HepG2 (cell line): ENCODE measurements around the gene CDRT15L2. TPM values are rescaled to one million over a fixed set of nuclear protein-coding genes. Genes with fewer than 3 reads are reported as not detected.

ENCODE experiments used
- ATAC-seq: fragments of 200-7000 bp; cut with Tn5 transposase; 3 replicates; pipeline ENCODE4 v1.9.1; 2020; ENCODE audit warnings: mild to moderate bottlenecking, moderate library complexity
- BruUV-seq: library from RNA; stranded (reverse); fragments of 400-500 nt; replicated peaks from 2 replicates; lab custom pipeline; 2021; lab: Mats Ljungman, UMichigan
- CTCF ChIA-PET: fragments of 300-600 bp; formaldehyde crosslinking; extraction: SDS; loops from one replicate; lab custom pipeline; 2021; ENCODE audit warnings: low total read pairs, inconsistent platforms, low intra/inter-chr PET ratio; lab: Yijun Ruan, JAX
- POLR2A ChIA-PET: fragments of 350-600 bp; sonication (Branson Sonifier 250); formaldehyde crosslinking; loops from one replicate; lab custom pipeline; 2020; ENCODE audit warnings: antibody characterized with exemption, inconsistent platforms; lab: Yijun Ruan, JAX
- DNase-seq: peaks from one replicate; pipeline ENCODE4 v3.0.0-alpha.2; 2015; ENCODE audit warnings: low spot score
- FAIRE-seq: peaks from 3 replicates; lab custom pipeline; 2011; peaks lifted over from hg19 to GRCh38; lab: Jason Lieb, UNC
- H2AFZ ChIP-seq: one replicate; pipeline ENCODE4 v1.6.1; 2011; ENCODE audit warnings: low read length, inconsistent platforms
- H3K27ac ChIP-seq: fragments of 300-600 bp; 3 replicates; pipeline ENCODE4 v1.8.0; 2011; ENCODE audit warnings: mixed run types, mild to moderate bottlenecking, mixed read lengths, low read length, inconsistent platforms; ENCODE audit not compliant: insufficient read depth; ENCODE audit errors: extremely low read length
- H3K27me3 ChIP-seq, 2 experiments: fragments of 200-600 bp in 1 of 2; 2 replicates in 1 of 2; 3 replicates in 1 of 2; pipeline versions ENCODE4 v1.6.0 to v1.8.0; 2011; ENCODE audit warnings: low read length in 2 of 2, mild to moderate bottlenecking in 2 of 2, moderate library complexity in 2 of 2, inconsistent platforms in 1 of 2; ENCODE audit not compliant: insufficient read depth in 2 of 2, control insufficient read depth in 1 of 2
- H3K36me3 ChIP-seq, 2 experiments: fragments of 200-600 bp in 1 of 2; replicated peaks in 1 of 2; 2 replicates in 1 of 2; 3 replicates in 1 of 2; pipeline versions ENCODE4 v1.5.1 to v1.8.0; 2011; ENCODE audit warnings: low read length in 2 of 2, inconsistent platforms in 1 of 2; ENCODE audit not compliant: insufficient read depth in 2 of 2, control insufficient read depth in 1 of 2
- H3K4me1 ChIP-seq: 2 replicates; pipeline ENCODE4 v1.5.1; 2012; ENCODE audit warnings: low read length, inconsistent platforms; ENCODE audit not compliant: insufficient read depth
- H3K4me2 ChIP-seq: 2 replicates; pipeline ENCODE4 v1.6.0; 2011; ENCODE audit warnings: low read depth, low read length, inconsistent platforms
- H3K4me3 ChIP-seq, 3 experiments: fragments of 200-600 bp in 1 of 3; sonication (generic), shearing (Covaris generic) in 1 of 3; replicated peaks in 1 of 3; 2 replicates each; pipeline ENCODE4 v1.5.1; 2011 to 2016; ENCODE audit warnings: low read length in 3 of 3, inconsistent platforms in 2 of 3, low read depth in 2 of 3, mild to moderate bottlenecking in 2 of 3, control low read depth in 1 of 3, mixed read lengths in 1 of 3; ENCODE audit not compliant: insufficient read depth in 1 of 3
- H3K79me2 ChIP-seq: one replicate; pipeline ENCODE4 v1.6.1; 2011; ENCODE audit warnings: low read length, inconsistent platforms; ENCODE audit not compliant: insufficient read depth
- H3K9ac ChIP-seq: 2 replicates; pipeline ENCODE4 v1.6.0; 2011; ENCODE audit warnings: mild to moderate bottlenecking, low read depth, low read length, inconsistent platforms; ENCODE audit not compliant: insufficient read depth
- H3K9me3 ChIP-seq: 2 replicates; pipeline ENCODE4 v1.5.1; 2012; ENCODE audit warnings: mild to moderate bottlenecking, low read length
- H4K20me1 ChIP-seq: 2 replicates; pipeline ENCODE4 v1.6.0; 2011; ENCODE audit warnings: inconsistent platforms, mild to moderate bottlenecking, low read length, moderate library complexity; ENCODE audit not compliant: insufficient read depth
- AHDC1 ChIP-seq: sonication (generic); formaldehyde crosslinking; IDR thresholded peaks from 2 replicates; pipeline ENCODE4 v1.5.1; 2020; ENCODE audit warnings: mild to moderate bottlenecking, missing genetic modification reagents, borderline replicate concordance
- ARID4A ChIP-seq: sonication (generic); formaldehyde crosslinking; IDR thresholded peaks from 2 replicates; pipeline ENCODE4 v1.5.0; 2020; ENCODE audit warnings: mild to moderate bottlenecking, missing genetic modification reagents, borderline replicate concordance
- ARNT2 ChIP-seq: sonication (generic); formaldehyde crosslinking; IDR thresholded peaks from 2 replicates; pipeline ENCODE4 v1.8.0; 2022; ENCODE audit warnings: mild to moderate bottlenecking, low read depth, missing genetic modification reagents, moderate library complexity
- ISX ChIP-seq: sonication (generic); formaldehyde crosslinking; conservative IDR thresholded peaks from 2 replicates; pipeline ENCODE4 v1.5.0; 2020; ENCODE audit warnings: missing genetic modification reagents
- MXI1 ChIP-seq: IDR thresholded peaks from 3 replicates; pipeline ENCODE4 v1.6.1; 2012; ENCODE audit warnings: low read depth, low read length, inconsistent platforms, borderline replicate concordance
- NFE2 ChIP-seq: sonication (generic); formaldehyde crosslinking; IDR thresholded peaks from 2 replicates; pipeline ENCODE4 v1.4.0; 2020; ENCODE audit warnings: missing genetic modification reagents
- SKI ChIP-seq: fragments of 450-650 bp; IDR thresholded peaks from one replicate; pipeline ENCODE4 v1.6.1; 2018; ENCODE audit warnings: mild to moderate bottlenecking; ENCODE audit not compliant: partially characterized antibody
- SMARCC2 ChIP-seq: fragments of 450-650 bp; IDR thresholded peaks from 2 replicates; pipeline ENCODE4 v1.6.1; 2017; ENCODE audit warnings: antibody characterized with exemption, mild to moderate bottlenecking
- TOE1 ChIP-seq: sonication (generic); formaldehyde crosslinking; IDR thresholded peaks from 2 replicates; pipeline ENCODE4 v1.4.0; 2020; ENCODE audit warnings: mild to moderate bottlenecking, missing genetic modification reagents
- TRAFD1 ChIP-seq: sonication (generic); formaldehyde crosslinking; IDR thresholded peaks from 2 replicates; pipeline ENCODE4 v1.5.1; 2020; ENCODE audit warnings: missing genetic modification reagents, mild to moderate bottlenecking, borderline replicate concordance
- ZMAT3 ChIP-seq: sonication (generic); formaldehyde crosslinking; conservative IDR thresholded peaks from 2 replicates; pipeline ENCODE4 v1.7.0; 2021; ENCODE audit warnings: missing genetic modification reagents
- ZNF567 ChIP-seq: sonication (generic); formaldehyde crosslinking; IDR thresholded peaks from 2 replicates; pipeline ENCODE4 v1.8.1; 2023; ENCODE audit warnings: mild to moderate bottlenecking, missing genetic modification reagents, borderline replicate concordance
- ZNF619 ChIP-seq: sonication (generic); formaldehyde crosslinking; IDR thresholded peaks from 2 replicates; pipeline ENCODE4 v1.4.0; 2020; ENCODE audit warnings: mild to moderate bottlenecking, missing genetic modification reagents
- ZNF749 ChIP-seq: sonication (generic); formaldehyde crosslinking; IDR thresholded peaks from 2 replicates; pipeline ENCODE4 v1.8.0; 2022; ENCODE audit warnings: mild to moderate bottlenecking, missing genetic modification reagents, moderate library complexity, borderline replicate concordance
- WGBS: methylation state at CpG from one replicate; pipeline ENCODE4 v1.1.6; 2017; ENCODE audit warnings: low lambda C conversion rate; 5-methylcytosine and 5-hydroxymethylcytosine counted together
- in situ Hi-C: cut with HindIII; loops from 2 replicates; pipeline ENCODE4 v1.10.0; 2017; ENCODE audit warnings: low pct_unique_long_range_greater_than_20kb; ENCODE audit not compliant: extremely low pct_ligation_motif_present
- intact Hi-C: fragments of 100-400 bp; cut with micrococcal nuclease; formaldehyde crosslinking; loops from one replicate; pipeline ENCODE4 v1.10.0; 2022; ENCODE audit not compliant: unreplicated experiment
- polyA plus RNA-seq, 8 experiments: library from polyadenylated mRNA; depleted of rRNA in 3 of 8; stranded (reverse) in 7 of 8; unstranded in 1 of 8; fragments of >200 nt; fragmentation: Illumina TruSeq in 4 of 8; extraction: Trizol in 4 of 8; gene quantifications; 2 replicates each; pipeline versions ENCODE4 v1.2.1 to v1.2.3, GENCODE V29; 2011 to 2016; ENCODE audit warnings: low read depth in 4 of 8, missing spikeins in 1 of 8, mixed read lengths in 1 of 8; ENCODE audit not compliant: insufficient read depth in 1 of 8
- total RNA-seq, 5 experiments: library from RNA; depleted of rRNA; stranded (reverse); fragments of >200 nt; fragmentation: Illumina TruSeq; extraction: Trizol; gene quantifications; 2 replicates each; pipeline ENCODE4 v1.2.3, GENCODE V29; 2016; ENCODE audit warnings: low read depth in 1 of 5

The CDRT15L2 gene
- total and polyA plus RNA-seq, 2 of the 13 experiments (the other 11 are each of a cell fraction or from before 2014, with no cell fraction given), result not detected

- Histone ChIP-seq H3K36me3 (no peaks in the 10 kb centered on the region), H3K4me1 (no peaks in the 10 kb centered on the region), H3K9ac (no peak overlapping the region), H3K79me2 (no peaks in the 10 kb centered on the region), H3K4me2 (no peak overlapping the region), H3K9me3 (no peaks in the 10 kb centered on the region), H3K27me3 (peaks cover 0 to 1% of the 10 kb centered on the region in 2 experiments; a peak in 1 of 5 replicates), H3K27ac (no peak overlapping the region), H3K4me3 (no peak overlapping the region), H2AFZ (no peak overlapping the region), H4K20me1 (no peaks in the 10 kb centered on the region)
- WGBS, result 0% methylated on average over 2 of the region's 3 CpGs
- DNase-seq (no peak), FAIRE-seq (no peak), ATAC-seq (no peak)
- CTCF ChIA-PET, result no interaction called here
- BruUV-seq, result no TSS peak
- POLR2A ChIA-PET, result no interaction called here
- intact Hi-C loops, result no loop called here
- in situ Hi-C loops, result no loop called here
- no peak for TF ChIP-seq SKI
- no peak for TF ChIP-seq ZNF567 (CRISPR knock-in tag)
- no peak for TF ChIP-seq ZNF749 (CRISPR knock-in tag)
- TF ChIP-seq TOE1, result no peak
- no peak for TF ChIP-seq ARID4A (CRISPR knock-in tag)
- TF ChIP-seq ISX (CRISPR knock-in tag), result no peak
- no peak for TF ChIP-seq ARNT2 (CRISPR knock-in tag)
- TF ChIP-seq AHDC1 (CRISPR knock-in tag), result no peak
- TF ChIP-seq ZNF619 (CRISPR knock-in tag), result no peak
- no peak for TF ChIP-seq TRAFD1 (CRISPR knock-in tag)
- no peak for TF ChIP-seq ZMAT3
- no peak for TF ChIP-seq MXI1
- no peak for TF ChIP-seq NFE2 (CRISPR knock-in tag)
- TF ChIP-seq SMARCC2, result no peak
These were observed 16.9 kb upstream of the CDRT15L2 start for GRCh38 chr17:20562587-20562986.
